ENCODE measurements around the gene RNU1-4.
"Not testable (repeated sequence)": the region's sequence is repeated elsewhere in the genome, so short reads cannot be mapped to it uniquely, and the experiment has no call there.

Gene RNU1-4

GRCh38 chr1:16728243-16728949 lies 11.9 kb upstream of the RNU1-4 start:
- not testable (repeated sequence) for DNase-seq (ENCODE audit: low read depth)

- not testable (repeated sequence) for DNase-seq (ENCODE audit: low read depth)
Measured at GRCh38 chr1:16732254-16732896, 7.9 kb upstream of the RNU1-4 start.

GRCh38 chr1:16741230-16741629 lies 914 bp downstream of the RNU1-4 start:
- not testable (repeated sequence) for DNase-seq (ENCODE audit: low read depth)

- not testable (repeated sequence) for DNase-seq (ENCODE audit: low read depth)
Measured at GRCh38 chr1:16747660-16748059, 7.3 kb downstream of the RNU1-4 start.

GRCh38 chr1:16748710-16749109 lies 8.4 kb downstream of the RNU1-4 start:
- not testable (repeated sequence) for DNase-seq (ENCODE audit: low read depth)

GRCh38 chr1:16749910-16750888 lies 9.9 kb downstream of the RNU1-4 start:
- DNase-seq (ENCODE audit: low read depth) = not testable (repeated sequence)

GRCh38 chr1:16752770-16753169 lies 12.5 kb downstream of the RNU1-4 start:
- DNase-seq (ENCODE audit: low read depth) = not testable (repeated sequence)

- not testable (repeated sequence) for DNase-seq (ENCODE audit: low read depth)
Measured at GRCh38 chr1:16755385-16755784, 15.1 kb downstream of the RNU1-4 start.

GRCh38 chr1:16755932-16756331 lies 15.6 kb downstream of the RNU1-4 start:
- not testable (repeated sequence) for DNase-seq (ENCODE audit: low read depth)

- DNase-seq (ENCODE audit: low read depth) = not testable (repeated sequence)
Measured at GRCh38 chr1:16757574-16757973, 17.3 kb downstream of the RNU1-4 start.

- not testable (repeated sequence) for DNase-seq (ENCODE audit: low read depth)
Measured at GRCh38 chr1:16758060-16758459, 17.7 kb downstream of the RNU1-4 start.

GRCh38 chr1:16759041-16759493 lies 18.8 kb downstream of the RNU1-4 start:
- DNase-seq (ENCODE audit: low read depth) = not testable (repeated sequence)

- DNase-seq (ENCODE audit: low read depth) = not testable (repeated sequence)
Measured at GRCh38 chr1:16759650-16760455, 19.5 kb downstream of the RNU1-4 start.

- DNase-seq (ENCODE audit: low read depth) = not testable (repeated sequence)
Measured at GRCh38 chr1:16760456-16760765, 20.1 kb downstream of the RNU1-4 start.

GRCh38 chr1:16760801-16761200 lies 20.5 kb downstream of the RNU1-4 start:
- DNase-seq (ENCODE audit: low read depth) = not testable (repeated sequence)

GRCh38 chr1:16764248-16764819 lies 24.0 kb downstream of the RNU1-4 start:
- DNase-seq (ENCODE audit: low read depth) = not testable (repeated sequence)

- DNase-seq (ENCODE audit: low read depth) = not testable (repeated sequence)
Measured at GRCh38 chr1:16764820-16765655, 24.7 kb downstream of the RNU1-4 start.

- not testable (repeated sequence) for DNase-seq (ENCODE audit: low read depth)
Measured at GRCh38 chr1:16765731-16766605, 25.7 kb downstream of the RNU1-4 start.

GRCh38 chr1:16766689-16767256 lies 26.5 kb downstream of the RNU1-4 start:
- not testable (repeated sequence) for DNase-seq (ENCODE audit: low read depth)
